HCT116 (cell line): ENCODE measurements around the gene TMEM184B. TPM values are rescaled to one million over a fixed set of nuclear protein-coding genes. Genes with fewer than 3 reads are reported as not detected.

Source experiments
- ATAC-seq: fragments of 200-7000 bp; cut with Tn5 transposase; 2 replicates; pipeline ENCODE4 v1.9.1; 2020; ENCODE audit warnings: mild to moderate bottlenecking, moderate library complexity
- BruUV-seq: library from RNA; stranded (reverse); fragments of 400-500 nt; replicated peaks from 2 replicates; lab custom pipeline; 2021; lab: Mats Ljungman, UMichigan
- CTCF ChIA-PET: fragments of 300-600 bp; sonication (Branson Sonifier 250); formaldehyde crosslinking; loops from one replicate; lab custom pipeline; 2021; ENCODE audit warnings: antibody characterized with exemption; lab: Charles Lee
- POLR2A ChIA-PET: fragments of 300-600, 350-600 bp; sonication (Branson Sonifier 250); formaldehyde crosslinking; loops from one replicate; lab custom pipeline; 2021; ENCODE audit warnings: antibody characterized with exemption; lab: Charles Lee
- RAD21 ChIA-PET, 2 experiments: fragments of 300-600 bp; sonication (Branson Sonifier 250); formaldehyde crosslinking; loops; one replicate each; lab custom pipeline; 2023; ENCODE audit warnings: low total read pairs in 2 of 2; ENCODE audit not compliant: uncharacterized antibody in 2 of 2, unreplicated experiment in 2 of 2, low non-redundant PET in 1 of 2; lab: Charles Lee
- DNase-seq: peaks from one replicate; pipeline ENCODE4 v3.0.0-alpha.2; 2010; ENCODE audit warnings: low read depth, low spot score
- H2AFZ ChIP-seq: fragments of 200-600 bp; shearing (Covaris generic), sonication (generic); 2 replicates; pipeline ENCODE4 v1.6.1; 2017; ENCODE audit warnings: low read depth, mixed run types, mixed read lengths, antibody characterized with exemption, low read length; ENCODE audit not compliant: poor library complexity, severe bottlenecking
- H3K27ac ChIP-seq: 2 replicates; pipeline ENCODE4 v1.5.1; 2012; ENCODE audit warnings: low read depth, low read length
- H3K27me3 ChIP-seq: fragments of 200-600 bp; sonication (generic); 2 replicates; pipeline ENCODE4 v1.6.1; 2016; ENCODE audit warnings: mixed run types, low read length, mixed read lengths; ENCODE audit not compliant: insufficient read depth
- H3K36me3 ChIP-seq, 2 experiments: fragments of 200-500 bp in 1 of 2; fragments of 200-600 bp in 1 of 2; sonication (Bioruptor generic) in 1 of 2; sonication (generic) in 1 of 2; 2 replicates each; pipeline versions ENCODE4 v1.5.1 to v1.6.1; 2014 to 2016; ENCODE audit warnings: low read length in 2 of 2, inconsistent platforms in 1 of 2, mixed read lengths in 1 of 2, mixed run types in 1 of 2; ENCODE audit not compliant: insufficient read depth in 2 of 2, control insufficient read depth in 1 of 2
- H3K4me1 ChIP-seq, 2 experiments: fragments of 200-600 bp in 1 of 2; sonication (generic) in 1 of 2; 2 replicates each; pipeline versions ENCODE4 v1.5.1 to v1.6.1; 2012 to 2017; ENCODE audit warnings: low read length in 2 of 2, inconsistent platforms in 1 of 2, mild to moderate bottlenecking in 1 of 2, mixed read lengths in 1 of 2, mixed run types in 1 of 2, moderate library complexity in 1 of 2; ENCODE audit not compliant: insufficient read depth in 2 of 2, control insufficient read depth in 1 of 2
- H3K4me2 ChIP-seq: fragments of 200-600 bp; sonication (generic); 2 replicates; pipeline ENCODE4 v1.6.1; 2017; ENCODE audit warnings: mixed run types, low read length, mixed read lengths
- H3K4me3 ChIP-seq, 2 experiments: fragments of 200-600 bp in 1 of 2; sonication (generic) in 1 of 2; replicated peaks in 1 of 2; 2 replicates each; pipeline ENCODE4 v1.5.1; 2011 to 2016; ENCODE audit warnings: low read length in 2 of 2, control low read depth in 1 of 2, low read depth in 1 of 2, mild to moderate bottlenecking in 1 of 2, mixed read lengths in 1 of 2, mixed run types in 1 of 2
- H3K79me2 ChIP-seq: fragments of 200-600 bp; sonication (generic); 2 replicates; pipeline ENCODE4 v1.6.1; 2017; ENCODE audit warnings: mild to moderate bottlenecking, mixed run types, low read length, moderate library complexity, mixed read lengths; ENCODE audit not compliant: insufficient read depth
- H3K9ac ChIP-seq: fragments of 200-600 bp; sonication (generic); 2 replicates; pipeline ENCODE4 v1.6.1; 2016; ENCODE audit warnings: low read length, mixed read lengths
- H3K9me2 ChIP-seq: fragments of 200-600 bp; sonication (generic), shearing (Covaris generic); 2 replicates; pipeline ENCODE4 v1.6.1; 2017; ENCODE audit warnings: mixed run types, mild to moderate bottlenecking, moderate library complexity; ENCODE audit not compliant: insufficient read depth
- H3K9me3 ChIP-seq, 2 experiments: fragments of 200-500 bp in 1 of 2; fragments of 200-600 bp in 1 of 2; sonication (Bioruptor generic) in 1 of 2; sonication (generic) in 1 of 2; 2 replicates each; pipeline ENCODE4 v1.6.1; 2014 to 2017; ENCODE audit warnings: low read length in 2 of 2, mixed read lengths in 2 of 2, inconsistent platforms in 1 of 2, low read depth in 1 of 2, mild to moderate bottlenecking in 1 of 2, mixed run types in 1 of 2, moderate library complexity in 1 of 2; ENCODE audit not compliant: control insufficient read depth in 1 of 2, insufficient read depth in 1 of 2
- H4K20me1 ChIP-seq: fragments of 200-600 bp; sonication (generic), shearing (Covaris generic); 2 replicates; pipeline ENCODE4 v1.6.1; 2017; ENCODE audit warnings: mixed run types, mild to moderate bottlenecking, moderate library complexity; ENCODE audit not compliant: insufficient read depth
- ATF3 ChIP-seq: IDR thresholded peaks from 2 replicates; pipeline ENCODE4 v1.6.1; 2012
- CBX3 ChIP-seq: IDR thresholded peaks from 2 replicates; pipeline ENCODE4 v1.6.1; 2012; ENCODE audit warnings: low read depth
- CEBPB ChIP-seq: IDR thresholded peaks from 2 replicates; pipeline ENCODE4 v1.6.1; 2012; ENCODE audit warnings: low read depth
- CTCF ChIP-seq, 3 experiments: fragments of 200-600 bp in 1 of 3; sonication (generic) in 1 of 3; IDR thresholded peaks in 2 of 3; conservative IDR thresholded peaks in 1 of 3; 2 replicates each; pipeline ENCODE4 v1.5.1; 2012 to 2017; ENCODE audit warnings: low read depth in 2 of 3, low read length in 2 of 3, antibody characterized with exemption in 1 of 3, borderline replicate concordance in 1 of 3, control low read depth in 1 of 3, mild to moderate bottlenecking in 1 of 3, mixed read lengths in 1 of 3, mixed run types in 1 of 3, moderate library complexity in 1 of 3; ENCODE audit not compliant: insufficient read depth in 1 of 3
- EGR1 ChIP-seq: IDR thresholded peaks from 2 replicates; pipeline ENCODE4 v1.6.1; 2012; ENCODE audit warnings: low read depth
- EZH2 ChIP-seq: fragments of 200-600 bp; sonication (generic); IDR thresholded peaks from 2 replicates; pipeline ENCODE4 v1.6.1; 2017; ENCODE audit warnings: antibody characterized with exemption, mixed run types
- FOSL1 ChIP-seq: IDR thresholded peaks from 2 replicates; pipeline ENCODE4 v1.6.1; 2012; ENCODE audit warnings: low read depth
- JUND ChIP-seq: IDR thresholded peaks from 2 replicates; pipeline ENCODE4 v1.6.1; 2012
- MAX ChIP-seq: IDR thresholded peaks from 2 replicates; pipeline ENCODE4 v1.6.1; 2012
- POLR2AphosphoS5 ChIP-seq: IDR thresholded peaks from 2 replicates; pipeline ENCODE4 v1.6.1; 2011; ENCODE audit warnings: mild to moderate bottlenecking, low read depth, low read length, moderate library complexity
- SRF ChIP-seq: IDR thresholded peaks from 2 replicates; pipeline ENCODE4 v1.6.1; 2012; ENCODE audit warnings: low read depth
- ZFX ChIP-seq: fragments of 450-650 bp; IDR thresholded peaks from 2 replicates; pipeline ENCODE4 v1.6.1; 2017
- intact Hi-C: fragments of 100-400 bp; cut with micrococcal nuclease; formaldehyde crosslinking; loops from 2 replicates; pipeline ENCODE4 v1.10.0; 2022
- total RNA-seq: library from RNA; stranded (reverse); gene quantifications from one replicate; pipeline ENCODE4 v1.2.1, GENCODE V29; 2021; ENCODE audit not compliant: unreplicated experiment

TMEM184B gene
- total RNA-seq, 1 experiment from 2014 or later: 66.0 TPM

GRCh38 chr22:38221407-38221806 is 51.4 kb downstream of the TMEM184B start:
- no peaks in the 10 kb centered on the region for H3K9me2 ChIP-seq
- no peaks in the 10 kb centered on the region for H3K9me3 ChIP-seq
- no peaks in the 10 kb centered on the region for H3K79me2 ChIP-seq
- no peaks in the 10 kb centered on the region for H4K20me1 ChIP-seq
- no peak for DNase-seq
- intact Hi-C loops: loop anchor here (10.0 kb wide), 1 partner anchor 107 kb away; the partner anchor contains the start of gene BAIAP2L2
- TF ChIP-seq FOSL1: no peak
- no peak for TF ChIP-seq SRF
- no peak for TF ChIP-seq POLR2AphosphoS5
- TF ChIP-seq CTCF (IDR thresholded peaks at IDR 0.05 in 2 of 3, conservative IDR thresholded peaks at IDR 0.05 in 1 of 3; ENCODE audit: borderline replicate concordance in 1 of 3, insufficient read depth in 1 of 3, low read depth in 2 of 3, low read length in 2 of 3): no peak
- TF ChIP-seq JUND: no peak
- TF ChIP-seq EGR1: no peak
- TF ChIP-seq, all 23 proteins: peak for 0
- no peak for ATAC-seq
- peak overlapping the region; percentile 79; the same call in 1 of the 2 replicates for H3K27ac ChIP-seq
- no peak overlapping the region for H3K9ac ChIP-seq
- BruUV-seq: no TSS peak
- ChIA-PET CTCF (no interaction called here), POLR2A (no interaction called here), RAD21 (no interaction called here)
- H2AFZ ChIP-seq: no peak overlapping the region
- H3K4me3 ChIP-seq: no peak overlapping the region
- no peak overlapping the region for H3K4me2 ChIP-seq
- H3K4me1 ChIP-seq: peaks cover 26 to 46% of the 10 kb centered on the region in 2 experiments
- H3K36me3 ChIP-seq: peaks cover 3% of the 10 kb centered on the region in 2 experiments; a peak in 2 of 4 replicates
- H3K27me3 ChIP-seq: no peaks in the 10 kb centered on the region

GRCh38 chr22:38220653-38221386 is 52.0 kb downstream of the TMEM184B start:
- intact Hi-C loops: loop anchor here (10.0 kb wide), 1 partner anchor 106 kb away; the partner anchor contains the start of gene BAIAP2L2
- no peaks in the 10 kb centered on the region for H3K9me2 ChIP-seq
- H3K4me3 ChIP-seq: no peak overlapping the region
- ChIA-PET CTCF (no interaction called here), RAD21 (no interaction called here), POLR2A (interaction anchor here (1.0 kb wide), 1 partner anchor 9 kb away, joined by 8 read pairs; no protein-coding TSS in a partner anchor)
- no peak for ATAC-seq
- peaks cover 26 to 46% of the 10 kb centered on the region in 2 experiments for H3K4me1 ChIP-seq
- peak overlapping the region; percentile 79 for H3K27ac ChIP-seq
- H2AFZ ChIP-seq: no peak overlapping the region
- H3K9me3 ChIP-seq: no peaks in the 10 kb centered on the region
- peak overlapping the region; percentile 77 for H3K9ac ChIP-seq
- no peaks in the 10 kb centered on the region for H3K79me2 ChIP-seq
- no peaks in the 10 kb centered on the region for H4K20me1 ChIP-seq
- peaks cover 3 to 4% of the 10 kb centered on the region in 2 experiments; a peak in 2 of 4 replicates for H3K36me3 ChIP-seq
- TF ChIP-seq CBX3: no peak
- no peak for TF ChIP-seq MAX
- no peak for TF ChIP-seq EGR1
- TF ChIP-seq EZH2: no peak
- TF ChIP-seq CEBPB: no peak
- TF ChIP-seq ATF3: no peak
- TF ChIP-seq CTCF (IDR thresholded peaks at IDR 0.05 in 2 of 3, conservative IDR thresholded peaks at IDR 0.05 in 1 of 3; ENCODE audit: borderline replicate concordance in 1 of 3, insufficient read depth in 1 of 3, low read depth in 2 of 3, low read length in 2 of 3): no peak
- no peak for TF ChIP-seq ZFX
- TF ChIP-seq, all 23 proteins: peak for 0
- no TSS peak for BruUV-seq
- no peak for DNase-seq
- no peaks in the 10 kb centered on the region for H3K27me3 ChIP-seq
- 0 out of 2 replicates have a peak overlapping the region, but pooled peaks have one; percentile 12 for H3K4me2 ChIP-seq
